ENCODE data around the gene MARVELD1.
"Not testable (repeated sequence)": the region's sequence is repeated elsewhere in the genome, so short reads cannot be mapped to it uniquely, and the experiment has no call there.

MARVELD1 gene

DNA sequence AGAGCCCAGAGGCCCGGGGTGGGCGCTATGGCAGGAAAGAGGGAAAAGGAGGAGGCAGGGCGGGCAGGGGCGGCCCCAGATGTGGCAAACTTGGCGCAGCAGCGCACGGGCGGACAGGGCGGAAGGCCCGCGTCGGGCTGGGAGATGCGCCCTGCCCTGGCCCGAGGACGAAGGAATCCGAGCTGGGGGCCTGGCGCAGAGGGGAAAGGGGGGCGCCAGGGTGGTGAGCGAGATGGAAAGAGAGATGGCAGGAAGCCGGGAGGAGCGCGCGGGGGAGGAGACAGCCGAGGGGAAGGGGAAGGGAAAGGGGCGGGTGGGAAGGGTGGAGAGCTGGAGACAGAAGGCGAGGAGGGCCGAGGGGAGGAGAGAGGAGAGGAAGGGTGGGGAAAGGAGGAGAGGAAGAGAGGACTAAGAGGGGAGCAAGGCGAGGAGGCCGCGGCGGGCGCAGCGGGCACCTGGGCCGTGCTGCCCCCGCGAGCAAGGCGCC is at the start of gene MARVELD1:
Gene MARVELD1 (plus strand): TSS at position 392 of the 487 bp plus-strand sequence. CDS start 147 bp downstream, outside the sequence.
- DNase-seq, result peak; percentile 72

DNA sequence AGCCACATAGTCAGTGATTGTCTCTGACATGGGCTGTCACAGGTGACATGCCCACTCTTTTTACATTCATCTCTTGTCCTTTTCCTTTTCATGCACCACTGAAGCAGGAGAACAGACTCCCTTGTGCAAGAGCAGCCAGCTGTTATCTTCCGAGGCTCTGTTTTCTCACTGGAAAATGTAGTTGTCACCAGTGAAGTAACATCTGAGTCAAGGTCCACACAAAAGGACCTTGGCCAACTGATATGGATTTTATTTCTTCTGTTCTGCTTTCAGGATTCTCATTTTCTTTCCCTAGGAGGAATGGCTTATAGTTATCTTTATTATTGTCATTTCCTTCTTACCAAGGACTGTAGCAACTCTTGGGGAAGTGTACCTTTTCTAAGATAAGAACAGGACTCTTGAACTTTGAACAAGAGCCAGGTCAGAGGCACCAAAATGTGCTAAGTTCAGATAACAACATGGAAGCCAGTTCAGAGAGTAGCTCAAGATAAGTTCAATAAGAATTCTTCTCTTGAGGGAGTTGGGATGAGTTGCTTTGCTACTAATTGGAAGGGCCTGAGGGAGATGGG is 49.2 kb upstream of the MARVELD1 start:
- DNase-seq, result no peak

DNA sequence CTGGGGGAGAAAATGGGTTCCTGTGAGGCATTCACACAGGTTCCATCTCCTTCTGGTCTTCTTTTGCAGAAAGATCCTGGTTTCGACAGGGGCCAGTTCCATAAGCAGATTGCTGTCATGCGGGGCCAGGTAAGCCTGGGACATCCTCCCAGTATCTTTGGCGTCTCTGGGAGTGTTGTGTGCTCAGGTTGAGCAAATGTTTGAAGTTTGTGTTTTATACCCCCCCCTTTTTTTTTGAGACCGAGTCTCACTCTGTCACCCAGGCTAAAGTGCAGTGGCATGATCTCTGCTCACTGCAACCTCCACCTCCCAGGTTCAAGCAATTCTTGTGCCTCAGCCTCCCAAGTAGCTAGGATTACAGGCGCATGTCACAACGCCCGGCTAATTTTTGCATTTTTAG is 46.5 kb upstream of the MARVELD1 start:
- DNase-seq, result no peak

DNA sequence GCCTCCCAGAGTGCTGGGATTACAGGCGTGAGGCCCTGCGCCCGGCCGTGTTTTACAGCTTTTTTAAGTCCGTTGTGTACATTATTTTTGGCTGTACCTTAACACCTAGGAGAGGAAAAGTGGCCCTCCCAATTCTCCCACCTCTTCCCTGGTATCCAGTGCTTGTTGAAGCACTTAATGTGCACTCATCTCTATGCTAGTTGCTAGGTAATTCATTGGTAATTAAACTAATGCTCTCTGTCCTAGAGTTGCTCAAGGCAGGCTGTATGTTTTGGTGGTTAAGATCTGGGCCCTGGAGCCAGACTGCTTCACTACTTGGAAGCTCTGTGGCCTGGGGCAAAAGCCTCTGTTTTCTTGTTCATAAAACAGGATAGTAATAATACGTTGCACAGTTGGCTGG is 46.1 kb upstream of the MARVELD1 start:
- no peak for DNase-seq

DNA sequence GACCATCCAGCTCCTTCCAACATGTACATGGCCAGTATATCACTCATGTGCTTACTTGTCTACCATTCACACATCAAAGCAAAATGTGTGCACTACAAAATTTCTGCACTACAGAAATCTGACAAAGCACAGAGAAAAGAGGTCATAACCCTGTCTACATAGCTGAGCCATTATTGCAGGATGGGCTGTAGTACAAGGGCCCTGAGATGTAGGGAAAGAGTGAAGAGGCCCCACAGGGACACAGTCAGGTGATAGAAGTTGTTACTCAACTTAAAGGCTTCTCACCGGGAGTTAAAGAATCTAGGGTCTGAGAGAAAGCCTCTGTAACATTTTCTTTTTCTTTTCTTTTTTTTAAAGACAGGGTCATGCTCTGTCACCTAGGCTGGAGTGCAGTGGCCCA is 44.0 kb upstream of the MARVELD1 start:
- no peak for DNase-seq

DNA sequence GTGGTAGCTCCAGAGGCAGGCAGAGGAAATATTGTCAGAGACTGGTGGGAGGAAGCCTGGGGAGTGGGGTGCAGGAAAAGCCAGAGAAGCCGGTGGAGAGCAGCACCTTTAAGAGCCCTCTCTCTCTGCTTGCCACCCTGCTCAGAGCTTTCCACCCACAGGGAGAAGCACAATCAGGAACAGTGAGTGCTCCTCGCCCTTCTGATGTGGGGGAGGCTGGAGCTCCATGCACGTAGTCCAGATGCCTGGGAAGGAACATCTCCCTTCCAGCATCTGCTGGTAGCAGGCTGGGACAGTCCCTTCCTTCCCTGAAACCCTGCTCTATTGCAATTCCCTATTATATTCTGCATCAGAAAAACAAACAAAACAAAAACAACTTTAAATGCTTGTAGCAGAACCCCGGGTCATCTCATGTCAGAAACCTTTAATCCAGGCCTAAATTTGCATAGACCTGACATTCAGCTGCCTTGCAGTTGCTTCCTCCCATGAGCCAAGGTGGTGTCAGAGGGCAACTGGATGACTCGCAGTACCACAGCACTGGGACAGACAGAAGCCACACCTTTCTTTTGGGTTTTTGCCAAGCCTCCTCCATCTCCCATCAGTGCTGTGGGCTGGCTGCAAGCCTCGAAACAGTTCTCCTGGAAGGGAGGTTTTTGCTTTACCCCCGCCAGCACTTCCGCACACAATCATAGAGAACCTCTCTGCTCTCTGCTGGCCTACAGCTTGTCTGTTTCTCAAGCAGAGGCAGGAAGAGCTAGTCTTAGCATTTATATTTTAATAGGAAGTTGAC is 39.6 kb upstream of the MARVELD1 start:
- DNase-seq, result peak; percentile 48

DNA sequence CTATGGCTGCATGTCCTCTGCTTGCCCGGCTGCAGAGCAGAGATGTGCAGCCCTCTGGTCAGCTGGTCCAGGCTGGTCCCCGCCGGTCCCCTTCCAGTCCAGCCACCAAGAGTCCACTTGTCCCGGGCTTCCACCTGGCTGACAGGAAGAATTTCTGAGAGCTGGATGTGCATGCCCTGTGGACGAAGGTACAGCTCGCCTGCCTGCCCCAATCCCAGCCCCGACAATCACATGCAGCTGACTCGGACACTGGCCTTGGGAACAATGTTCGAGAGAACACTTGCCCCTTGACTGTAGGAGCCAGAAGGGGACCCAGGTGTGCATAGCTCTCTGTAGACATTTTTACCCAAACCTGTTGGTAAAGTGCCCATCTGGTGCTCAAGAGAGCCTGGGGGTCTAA is 38.3 kb upstream of the MARVELD1 start:
- no peak for DNase-seq

DNA sequence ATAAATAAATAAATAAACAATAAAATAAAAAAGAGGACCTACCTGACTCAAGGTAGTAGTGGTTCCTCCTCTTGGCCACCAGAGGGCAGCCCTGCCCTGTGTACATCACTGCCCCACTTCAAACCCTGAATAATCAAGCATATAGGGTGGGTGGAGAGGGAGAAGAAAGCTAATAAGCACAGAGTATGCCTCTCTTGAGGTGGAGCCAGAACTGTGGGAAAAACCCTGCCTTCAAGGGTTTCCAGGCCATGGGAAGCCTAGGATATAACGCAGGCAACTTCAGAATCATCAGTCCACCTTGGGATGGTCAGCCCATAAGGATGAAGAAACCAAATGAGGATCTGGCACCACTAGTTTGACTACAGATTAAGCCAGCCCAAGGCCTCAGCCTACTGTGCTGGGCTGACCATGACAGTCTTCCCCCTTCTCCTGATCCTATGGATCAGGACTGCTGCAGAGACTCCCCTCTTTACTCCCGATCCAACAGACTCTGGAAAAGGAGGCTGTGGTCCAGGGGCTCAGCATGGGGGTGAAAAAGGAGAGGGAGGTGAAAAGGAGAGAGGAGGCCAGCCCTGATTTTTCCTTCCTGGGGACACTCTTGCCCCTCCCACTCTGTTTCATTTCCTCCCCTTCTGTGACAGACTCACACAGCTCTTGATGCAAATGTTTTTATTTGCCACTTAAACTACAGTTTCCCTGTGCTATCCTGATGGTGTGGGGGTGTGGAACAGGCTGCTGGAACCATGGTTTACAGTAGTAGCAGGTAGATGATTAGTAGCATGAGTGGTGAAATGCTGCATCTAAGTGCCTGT is 36.6 kb upstream of the MARVELD1 start:
- no peak for DNase-seq

DNA sequence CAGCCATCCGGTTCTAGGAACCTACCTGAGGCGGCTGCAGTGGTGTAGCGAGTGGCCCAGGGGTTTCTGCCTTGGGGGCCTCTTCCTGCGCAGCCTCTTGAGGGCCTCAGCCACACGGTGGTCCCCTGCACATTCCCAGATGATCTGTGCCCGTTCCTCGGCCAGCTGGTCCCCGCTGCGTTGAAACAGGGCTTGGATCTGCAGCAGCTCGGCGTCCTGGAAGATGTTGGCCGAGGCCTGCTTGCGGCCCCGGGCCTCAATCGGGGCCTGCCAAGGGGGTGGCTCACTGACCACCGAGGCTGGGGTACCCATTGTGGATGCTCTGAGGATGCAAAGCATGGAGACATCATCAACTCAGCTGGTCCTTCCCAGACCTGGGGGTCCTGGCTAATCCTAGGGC is 33.9 kb upstream of the MARVELD1 start:
- no peak for DNase-seq

DNA sequence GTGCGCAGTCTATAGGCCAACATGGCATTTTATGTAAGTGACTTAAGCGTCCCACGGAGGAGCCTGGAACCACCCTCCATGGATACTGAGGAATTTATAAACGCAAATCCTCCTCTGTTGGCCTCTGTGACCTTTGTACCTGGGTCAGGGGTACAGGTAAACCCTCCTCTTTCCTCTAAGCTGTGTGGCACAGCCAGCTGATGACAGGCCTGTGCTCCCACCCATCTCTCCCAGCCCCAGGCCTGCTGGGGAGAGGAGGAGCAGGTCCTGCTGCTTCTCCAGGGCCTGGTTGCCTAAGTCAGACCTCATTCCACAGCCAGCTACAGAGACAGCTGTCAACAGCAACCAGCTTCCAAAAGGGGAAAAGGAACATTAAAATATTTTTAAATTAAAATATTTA is 31.5 kb upstream of the MARVELD1 start:
- no peak for DNase-seq

DNA sequence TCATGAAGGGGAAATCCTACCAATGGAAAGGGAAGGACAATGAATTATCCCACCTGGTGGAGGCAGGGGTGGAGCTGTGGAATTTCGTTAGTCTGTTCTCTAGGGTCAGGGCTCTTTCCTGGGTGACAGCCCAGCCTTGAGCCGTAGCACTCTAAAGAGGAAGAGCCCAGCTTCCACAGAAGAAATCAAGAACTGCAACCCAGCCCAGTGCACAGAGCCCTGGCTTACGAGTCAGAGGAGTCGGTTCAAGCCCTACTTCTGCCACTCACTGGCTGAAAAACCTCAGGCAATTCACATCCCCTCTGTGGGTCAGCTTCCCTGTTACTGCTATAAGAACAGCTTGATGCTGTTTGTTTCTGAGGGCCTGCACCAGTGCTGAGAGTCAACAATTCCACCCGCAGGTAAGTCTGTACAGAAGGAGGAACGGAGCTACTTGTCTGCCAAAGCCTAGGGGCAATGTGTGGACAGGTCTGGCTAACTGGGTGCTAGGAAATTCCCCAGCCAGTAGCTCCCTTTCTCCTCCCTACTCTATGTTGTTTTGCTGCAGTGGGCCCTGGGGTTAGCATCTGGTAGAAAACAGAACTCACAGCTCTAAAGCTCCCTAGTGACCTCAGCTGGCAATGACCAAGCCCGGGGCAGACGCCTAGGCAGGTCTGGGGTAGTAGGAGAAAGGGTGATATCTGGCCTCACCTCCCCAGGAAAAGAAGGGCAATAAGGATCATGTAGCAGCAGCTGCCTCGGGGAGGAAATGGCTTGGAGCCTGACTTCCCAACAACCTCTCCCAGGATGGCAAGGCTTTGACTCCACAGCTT is 29.8 kb upstream of the MARVELD1 start:
- DNase-seq, result no peak

DNA sequence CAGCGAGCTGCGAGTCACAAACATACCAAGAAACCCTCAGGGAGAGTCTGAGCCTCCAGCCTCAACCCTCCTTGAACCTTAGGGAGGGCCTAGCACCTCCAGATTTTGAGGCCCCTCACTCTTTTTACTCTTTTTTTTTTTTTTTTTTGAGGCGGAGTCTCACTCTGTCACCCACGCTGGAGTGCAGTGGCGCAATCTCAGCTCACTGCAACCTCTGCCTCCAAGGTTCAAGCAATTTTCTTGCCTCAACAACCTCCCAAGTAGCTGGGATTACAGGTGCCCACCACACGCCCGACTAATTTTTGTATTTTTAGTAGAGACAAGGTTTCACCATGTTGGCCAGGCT is 29.2 kb upstream of the MARVELD1 start:
- DNase-seq, result not testable (repeated sequence)

DNA sequence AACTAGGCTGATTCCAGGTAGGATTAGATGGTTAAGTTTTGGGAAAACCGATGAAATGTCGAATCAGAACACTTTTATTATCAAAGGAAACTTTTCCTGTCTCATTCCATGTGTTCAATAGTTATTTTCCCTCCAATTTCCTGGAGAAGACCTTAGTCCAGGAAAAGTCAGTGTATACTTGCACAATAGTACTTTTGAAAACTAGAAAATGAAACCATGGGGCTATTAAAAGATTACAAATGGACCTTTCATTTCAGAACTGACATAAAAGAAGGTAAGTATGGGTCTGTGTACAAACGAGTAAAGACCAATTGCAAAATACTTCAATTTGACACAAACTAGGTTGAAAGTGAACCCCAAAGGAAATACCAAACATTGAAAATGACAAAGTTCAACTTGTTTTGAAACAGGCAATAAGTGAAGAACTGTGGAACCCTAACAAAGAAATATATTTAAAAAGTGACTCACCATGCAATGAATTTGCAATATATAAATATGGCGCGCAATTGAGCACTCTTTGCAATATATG is 28.6 kb upstream of the MARVELD1 start:
- DNase-seq, result no peak

DNA sequence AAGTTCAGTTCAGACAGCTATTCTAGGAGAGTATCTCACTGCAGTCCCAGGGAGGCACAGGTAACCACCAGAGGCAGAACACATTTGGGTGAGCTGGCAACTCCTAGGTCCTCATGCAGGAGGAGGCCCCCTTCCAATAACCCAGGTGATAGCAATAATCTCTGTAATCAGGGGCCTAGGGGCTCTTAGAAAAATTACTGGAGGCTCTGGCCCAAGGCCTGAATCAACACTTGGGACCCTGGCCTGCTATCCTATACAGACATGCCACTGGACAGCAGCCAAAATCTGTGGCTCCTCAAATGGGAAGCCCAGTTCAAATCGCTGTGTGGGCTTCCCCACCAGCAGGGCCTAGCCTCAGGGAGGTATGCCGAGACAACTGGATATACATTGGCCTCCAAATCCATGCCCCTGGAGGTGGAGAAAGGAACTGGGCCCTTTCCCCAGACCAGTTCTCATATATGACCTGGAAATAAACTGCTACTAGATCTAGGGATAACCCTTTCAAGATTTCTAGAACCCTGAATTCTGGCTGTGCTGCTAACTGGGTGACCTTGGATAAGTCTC is 28.1 kb upstream of the MARVELD1 start:
- no peak for DNase-seq

DNA sequence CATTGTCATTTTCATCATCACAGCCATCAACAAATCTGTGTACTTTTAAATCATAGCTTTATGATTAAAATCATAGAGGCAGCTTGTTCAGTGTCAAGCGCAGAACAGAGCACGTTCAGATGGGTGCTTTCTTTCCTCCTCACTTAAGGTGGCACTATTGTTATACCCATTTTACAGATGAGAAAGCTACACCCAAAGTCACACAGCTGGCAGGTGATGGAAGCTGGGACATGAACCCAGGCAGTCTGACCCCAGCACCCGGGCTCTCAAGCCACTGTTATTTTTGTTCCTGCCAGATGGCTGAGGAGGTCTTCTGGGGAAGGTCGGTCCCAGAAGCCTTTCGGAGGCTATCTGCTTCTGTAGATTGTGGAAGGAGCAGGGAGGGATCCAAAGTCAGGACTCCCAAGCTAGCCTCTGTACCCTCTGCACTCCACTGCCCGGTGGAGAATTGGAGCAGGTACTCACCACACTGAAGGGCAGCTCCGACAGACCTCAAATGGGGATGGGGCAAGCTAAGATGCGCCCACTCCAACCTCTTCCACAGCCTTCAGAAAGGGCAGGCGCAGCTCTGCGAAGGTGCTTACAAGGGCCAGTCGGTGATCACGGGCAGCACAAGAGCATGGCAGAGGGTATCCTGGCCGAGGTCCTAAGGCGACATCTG is 27.1 kb upstream of the MARVELD1 start:
- no peak for DNase-seq

DNA sequence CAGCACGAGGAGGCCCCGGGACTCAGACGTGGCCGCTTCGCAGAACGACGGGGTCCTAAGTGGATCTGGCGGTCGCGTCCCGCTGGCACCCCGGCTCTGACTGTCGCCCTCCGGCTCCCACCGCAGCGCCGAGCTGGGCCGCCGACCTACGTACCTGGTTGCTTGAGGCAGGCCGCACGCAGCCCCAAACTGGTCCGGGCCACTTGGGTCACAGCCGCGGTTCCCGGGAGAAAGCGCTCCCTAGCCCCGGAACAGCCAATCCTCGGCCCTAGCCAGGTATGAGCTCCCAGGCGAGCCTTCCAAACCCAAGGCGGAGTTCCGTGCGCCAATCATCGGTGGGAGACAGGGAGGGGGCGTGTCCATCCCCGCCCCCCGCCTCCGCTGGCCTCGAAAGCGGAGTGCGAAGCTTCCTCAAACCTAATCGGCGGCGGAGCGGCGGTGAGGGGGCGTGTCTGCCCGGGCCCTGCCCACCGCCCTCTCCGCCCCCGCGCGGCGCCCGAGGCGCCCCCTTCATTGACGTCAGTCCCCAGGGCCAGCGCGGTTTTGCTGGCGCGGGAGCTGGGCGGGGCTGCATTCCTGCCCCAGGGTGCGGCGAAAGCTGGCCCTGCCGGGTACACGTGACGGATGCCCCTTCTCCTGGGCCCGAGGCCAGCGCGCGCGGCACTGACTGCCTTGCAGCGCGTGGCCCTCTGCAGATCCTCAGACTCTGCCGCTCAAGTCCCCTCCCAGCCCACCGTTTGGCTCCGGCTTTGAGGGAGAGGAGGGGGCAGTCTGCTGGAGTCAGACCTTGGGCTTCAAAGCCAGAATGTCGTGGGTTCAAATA is 26.4 kb upstream of the MARVELD1 start, which contains the start of gene AVPI1:
Gene AVPI1 (minus strand): TSS at position 280 of the 823 bp plus-strand sequence. CDS start 7,336 bp downstream, outside the sequence.
- peak; percentile 98 for DNase-seq

DNA sequence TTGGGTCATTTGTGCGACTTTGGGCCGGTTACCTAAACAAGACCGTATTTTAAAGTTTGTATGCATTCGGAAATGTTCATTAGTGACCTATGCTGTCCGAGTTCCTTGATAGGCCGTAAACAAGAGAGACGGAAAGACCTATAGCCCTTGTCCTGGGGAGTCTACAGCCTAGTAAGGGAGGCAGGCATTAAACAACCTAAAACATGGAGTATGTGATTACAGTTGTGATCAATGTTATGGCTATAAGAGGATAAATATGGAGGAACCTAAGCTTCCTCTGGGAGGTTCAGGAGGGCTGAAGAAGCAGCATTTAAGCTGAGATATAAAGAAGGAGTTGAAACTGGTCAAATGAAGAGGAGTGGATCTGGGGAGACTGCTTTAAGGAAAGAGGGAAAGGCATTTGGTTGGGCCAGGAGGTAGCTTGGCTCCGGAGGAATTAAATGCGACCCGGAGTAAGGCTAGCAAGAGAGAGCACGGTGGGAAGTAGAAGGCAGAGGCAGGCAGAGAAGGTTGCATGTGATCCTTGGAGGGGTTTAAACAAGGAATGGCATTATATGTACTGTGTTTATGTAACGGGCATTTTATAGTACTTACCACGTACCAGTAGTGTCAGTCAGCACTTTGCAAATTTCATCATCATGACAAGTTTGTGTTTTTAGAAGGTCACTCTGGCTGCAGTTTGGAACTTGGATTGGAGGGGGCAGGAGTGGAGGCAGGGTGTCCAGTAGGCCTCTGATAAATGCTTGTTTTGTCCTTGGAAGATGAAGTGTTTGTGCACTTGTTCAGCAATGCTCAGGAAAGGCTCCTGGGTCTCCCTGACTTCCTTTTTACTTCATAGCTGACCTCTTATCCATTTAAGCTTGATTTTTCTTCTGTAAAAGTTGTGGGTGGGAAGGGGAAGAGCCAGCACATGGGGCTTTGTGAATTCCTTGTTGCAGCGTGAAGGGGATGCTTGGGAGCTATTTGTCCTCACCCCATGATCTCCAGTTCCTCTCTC is 25.4 kb upstream of the MARVELD1 start:
- DNase-seq, result no peak

DNA sequence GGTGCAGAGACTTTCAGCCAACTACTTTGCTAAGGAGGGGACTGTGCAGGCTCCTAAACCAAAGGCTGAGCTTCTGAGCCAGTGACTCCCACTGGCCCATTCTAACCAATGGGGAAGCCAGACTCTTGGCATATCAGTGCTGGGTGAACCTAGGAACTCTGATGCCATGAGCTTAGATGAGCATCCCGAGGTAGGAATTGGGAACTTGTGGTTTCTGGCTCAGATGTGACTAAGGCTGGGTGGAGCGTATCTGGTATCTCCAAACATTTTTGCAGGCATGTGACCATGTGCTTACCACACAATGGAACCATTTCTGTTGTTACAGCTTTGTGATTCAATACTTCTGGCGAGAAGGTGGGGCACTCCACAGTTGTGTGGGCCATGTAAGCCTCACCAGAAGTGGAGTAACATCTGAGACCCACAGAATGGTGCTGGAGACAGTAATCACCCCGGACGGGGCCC is 23.9 kb upstream of the MARVELD1 start:
- DNase-seq, result no peak

DNA sequence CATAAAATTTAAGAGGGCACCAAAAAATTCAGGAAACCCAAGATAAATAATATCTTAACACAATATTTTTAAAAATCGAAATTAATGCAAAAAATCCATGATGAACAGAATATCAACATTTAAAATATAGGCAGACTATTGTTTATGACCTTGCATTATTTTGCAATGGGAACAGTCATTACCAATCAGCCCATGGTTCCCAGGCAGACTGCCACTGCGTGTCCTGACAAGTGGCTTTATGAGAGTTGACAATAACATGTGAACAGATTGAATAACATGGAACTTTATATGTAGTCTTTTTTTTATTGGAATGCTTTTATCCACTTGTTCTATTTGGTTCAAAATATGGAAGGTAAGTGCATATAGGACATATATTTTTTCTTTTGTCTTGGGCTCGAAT is 23.4 kb upstream of the MARVELD1 start:
- no peak for DNase-seq
